K562 (cell line): ENCODE results near the gene CITED1. TPM values are rescaled to one million over a fixed set of nuclear protein-coding genes. Genes with fewer than 3 reads are reported as not detected.

Experiments
- ATAC-seq: fragments of 200-7000 bp; cut with Tn5 transposase; 3 replicates; pipeline ENCODE4 v1.9.1; 2020; ENCODE audit warnings: moderate library complexity
- BruUV-seq: library from RNA; stranded (reverse); fragments of 400-500 nt; replicated peaks from 2 replicates; lab custom pipeline; 2021; lab: Mats Ljungman, UMichigan
- CTCF ChIA-PET: fragments of 300-600 bp; formaldehyde crosslinking; extraction: SDS; loops from one replicate; lab custom pipeline; 2021; ENCODE audit warnings: low intra/inter-chr PET ratio; lab: Yijun Ruan, JAX
- POLR2A ChIA-PET: fragments of 300-600, 350-650 bp; sonication (Branson Sonifier 250); formaldehyde crosslinking; extraction: SDS; loops from one replicate; lab custom pipeline; 2021; ENCODE audit warnings: antibody characterized with exemption, inconsistent platforms; lab: Yijun Ruan, JAX
- DNase-seq, 4 experiments: peaks; one replicate each; pipeline versions ENCODE4 v3.0.0 to v3.0.0-alpha.2; 2011 to 2018; ENCODE audit warnings: low spot score in 3 of 4, mixed read lengths in 3 of 4; ENCODE audit errors: extremely low read depth in 1 of 4
- FAIRE-seq: peaks from 2 replicates; lab custom pipeline; 2011; peaks lifted over from hg19 to GRCh38; lab: Jason Lieb, UNC
- H2AFZ ChIP-seq: 2 replicates; pipeline ENCODE4 v1.6.0; 2011; ENCODE audit warnings: low read depth, low read length, control low read depth, inconsistent platforms
- H3K27ac ChIP-seq: fragments of 200-600 bp; 3 replicates; pipeline ENCODE4 v1.8.0; 2011; ENCODE audit warnings: low read depth, mild to moderate bottlenecking, control low read depth, inconsistent platforms, low read length, moderate library complexity, mixed read lengths; ENCODE audit errors: extremely low read depth
- H3K27me3 ChIP-seq, 2 experiments: fragments of 300-600 bp in 1 of 2; 2 replicates in 1 of 2; 3 replicates in 1 of 2; pipeline versions ENCODE4 v1.6.0 to v1.8.0; 2011; ENCODE audit warnings: inconsistent platforms in 2 of 2, low read length in 2 of 2, mild to moderate bottlenecking in 1 of 2, mixed read lengths in 1 of 2, moderate library complexity in 1 of 2; ENCODE audit not compliant: control insufficient read depth in 2 of 2, insufficient read depth in 2 of 2
- H3K36me3 ChIP-seq: fragments of 300-600 bp; 3 replicates; pipeline ENCODE4 v1.8.0; 2011; ENCODE audit warnings: mild to moderate bottlenecking, low read length, inconsistent platforms; ENCODE audit not compliant: control insufficient read depth, insufficient read depth
- H3K4me1 ChIP-seq, 2 experiments: fragments of 200-600 bp in 1 of 2; replicated peaks in 1 of 2; 2 replicates in 1 of 2; 3 replicates in 1 of 2; pipeline versions ENCODE4 v1.5.1 to v1.8.0; 2011; ENCODE audit warnings: inconsistent platforms in 2 of 2, low read length in 2 of 2, mild to moderate bottlenecking in 1 of 2, mixed read lengths in 1 of 2, moderate library complexity in 1 of 2; ENCODE audit not compliant: control insufficient read depth in 2 of 2, insufficient read depth in 2 of 2
- H3K4me2 ChIP-seq: 2 replicates; pipeline ENCODE4 v1.6.1; 2011; ENCODE audit warnings: low read length, control low read depth, inconsistent platforms, mixed read lengths; ENCODE audit not compliant: insufficient read depth
- H3K4me3 ChIP-seq: fragments of 200-600 bp; sonication (generic), shearing (Covaris generic); 2 replicates; pipeline ENCODE4 v1.5.1; 2016; ENCODE audit warnings: control low read depth, inconsistent platforms
- H3K79me2 ChIP-seq: fragments of 200-600 bp; 3 replicates; pipeline ENCODE4 v1.8.0; 2011; ENCODE audit warnings: low read length, inconsistent platforms; ENCODE audit not compliant: control insufficient read depth, insufficient read depth
- H3K9ac ChIP-seq, 2 experiments: 2 replicates each; pipeline versions ENCODE4 v1.6.0 to v1.6.1; 2011; ENCODE audit warnings: low read depth in 2 of 2, low read length in 2 of 2, control low read depth in 1 of 2, inconsistent platforms in 1 of 2, mild to moderate bottlenecking in 1 of 2, mixed read lengths in 1 of 2; ENCODE audit not compliant: insufficient read depth in 1 of 2
- H3K9me1 ChIP-seq: one replicate; pipeline ENCODE4 v1.6.0; 2011; ENCODE audit warnings: inconsistent platforms, mild to moderate bottlenecking, low read length, moderate library complexity; ENCODE audit not compliant: control insufficient read depth, insufficient read depth
- H3K9me3 ChIP-seq: replicated peaks from 2 replicates; pipeline ENCODE4 v1.5.1; 2011; ENCODE audit warnings: low read depth, low read length, inconsistent platforms; ENCODE audit not compliant: control insufficient read depth, insufficient read depth
- H4K20me1 ChIP-seq: replicated peaks from 2 replicates; pipeline ENCODE4 v1.6.1; 2011; ENCODE audit warnings: low read length, inconsistent platforms, mixed read lengths; ENCODE audit not compliant: control insufficient read depth, insufficient read depth
- ASH1L ChIP-seq: fragments of 450-650 bp; IDR thresholded peaks from 2 replicates; pipeline ENCODE4 v1.6.1; 2018; ENCODE audit warnings: borderline replicate concordance, mild to moderate bottlenecking, low read depth; ENCODE audit not compliant: partially characterized antibody
- CCNT2 ChIP-seq: IDR thresholded peaks from 2 replicates; pipeline ENCODE4 v1.6.1; 2011; ENCODE audit warnings: borderline replicate concordance, low read depth, mild to moderate bottlenecking, moderate library complexity, mixed read lengths, low read length; ENCODE audit not compliant: insufficient read length; ENCODE audit errors: extremely low read depth
- ESRRA ChIP-seq: fragments of 450-650 bp; IDR thresholded peaks from 2 replicates; pipeline ENCODE4 v1.6.1; 2014; ENCODE audit warnings: low read depth, mild to moderate bottlenecking, moderate library complexity, borderline replicate concordance
- KDM4B ChIP-seq, 2 experiments: fragments of 450-650 bp in 1 of 2; sonication (generic) in 1 of 2; IDR thresholded peaks; 2 replicates each; pipeline ENCODE4 v1.6.1; 2016 to 2017; ENCODE audit warnings: borderline replicate concordance in 2 of 2, antibody characterized with exemption in 1 of 2, low read depth in 1 of 2, mild to moderate bottlenecking in 1 of 2
- PHF21A ChIP-seq: fragments of 450-650 bp; IDR thresholded peaks from 2 replicates; pipeline ENCODE4 v1.6.1; 2017; ENCODE audit warnings: low read depth, borderline replicate concordance
- XRCC4 ChIP-seq: IDR thresholded peaks from one replicate; pipeline ENCODE4 v1.6.1; 2011; ENCODE audit not compliant: insufficient read depth, insufficient read length; ENCODE audit errors: extremely low read depth
- ZBED1 ChIP-seq: IDR thresholded peaks from 2 replicates; pipeline ENCODE4 v1.6.1; 2014
- ZKSCAN8 ChIP-seq: fragments of 200-800 bp; sonication (Bioruptor generic); IDR thresholded peaks from 2 replicates; pipeline ENCODE4 v1.6.1; 2016; ENCODE audit warnings: missing genetic modification characterization, missing compliant biosample characterization
- ZNF324 ChIP-seq: fragments of 250-450 bp; sonication (Bioruptor Pico); IDR thresholded peaks from 2 replicates; pipeline ENCODE4 v1.4.0; 2020; ENCODE audit warnings: mild to moderate bottlenecking
- ZNF436 ChIP-seq: fragments of 250-450, 450-650 bp; sonication (Bioruptor Pico); formaldehyde crosslinking; IDR thresholded peaks from 2 replicates; pipeline ENCODE4 v1.7.0; 2020; ENCODE audit warnings: mild to moderate bottlenecking
- WGBS: fragments of 100-300 bp; shearing (Covaris generic); methylation state at CpG from one replicate; pipeline ENCODE4 v1.1.6; 2016; ENCODE audit warnings: low coverage, mixed read lengths; ENCODE audit not compliant: insufficient coverage; ENCODE audit errors: missing lambda C conversion rate; 5-methylcytosine and 5-hydroxymethylcytosine counted together
- in situ Hi-C: fragments of 300-500 bp; cut with MboI; formaldehyde crosslinking; loops from 4 replicates; pipeline ENCODE4 v1.15.0; 2018; ENCODE audit warnings: inconsistent platforms, mixed read lengths
- intact Hi-C: fragments of 100-400 bp; cut with micrococcal nuclease; formaldehyde crosslinking; loops from 2 replicates; pipeline ENCODE4 v1.14.2; 2022
- polyA plus RNA-seq, 8 experiments: library from polyadenylated mRNA; depleted of rRNA in 4 of 8; stranded (reverse) in 5 of 8; unstranded in 3 of 8; fragments of >200 nt; fragmentation: Nextera tagmentation in 2 of 8; fragmentation: Illumina TruSeq in 1 of 8; extraction: Ambion mirVana in 2 of 8; extraction: Trizol in 1 of 8; gene quantifications; 2 replicates each; pipeline versions ENCODE4 v1.2.1 to v1.2.3, GENCODE V29; 2011 to 2014; ENCODE audit warnings: inconsistent platforms in 1 of 8, missing spikeins in 1 of 8
- total RNA-seq, 7 experiments: library from RNA; depleted of rRNA in 6 of 7; stranded (reverse); fragments of >200 nt in 6 of 7; fragmentation: Illumina TruSeq in 2 of 7; extraction: Trizol in 2 of 7; gene quantifications; 2 replicates each; pipeline versions ENCODE4 v1.2.1 to v1.2.3, GENCODE V29; 2011 to 2021; ENCODE audit warnings: low replicate concordance in 1 of 7
- TF ChIP-seq, protein P1 (sequence below): fragments of 450-650 bp; conservative IDR thresholded peaks from 2 replicates; pipeline ENCODE4 v1.6.1; 2016; ENCODE audit warnings: missing genetic modification characterization, low read depth, mild to moderate bottlenecking, control low read depth, missing compliant biosample characterization
- TF ChIP-seq, protein P2 (sequence below): fragments of 450-650 bp; IDR thresholded peaks from one replicate; pipeline ENCODE4 v1.6.1; 2018; ENCODE audit warnings: mild to moderate bottlenecking, moderate library complexity; ENCODE audit not compliant: partially characterized antibody
- TF ChIP-seq, protein P3 (sequence below): fragments of 250-450 bp; sonication (Bioruptor Pico); IDR thresholded peaks from 2 replicates; pipeline ENCODE4 v1.4.0; 2020; ENCODE audit warnings: mild to moderate bottlenecking, moderate library complexity

The CITED1 gene
- total and polyA plus RNA-seq, 9 of the 15 experiments (the other 6 are each of a cell fraction or from before 2014, with no cell fraction given): 0.56 to 5.8 (median 4.2) TPM

DNA sequence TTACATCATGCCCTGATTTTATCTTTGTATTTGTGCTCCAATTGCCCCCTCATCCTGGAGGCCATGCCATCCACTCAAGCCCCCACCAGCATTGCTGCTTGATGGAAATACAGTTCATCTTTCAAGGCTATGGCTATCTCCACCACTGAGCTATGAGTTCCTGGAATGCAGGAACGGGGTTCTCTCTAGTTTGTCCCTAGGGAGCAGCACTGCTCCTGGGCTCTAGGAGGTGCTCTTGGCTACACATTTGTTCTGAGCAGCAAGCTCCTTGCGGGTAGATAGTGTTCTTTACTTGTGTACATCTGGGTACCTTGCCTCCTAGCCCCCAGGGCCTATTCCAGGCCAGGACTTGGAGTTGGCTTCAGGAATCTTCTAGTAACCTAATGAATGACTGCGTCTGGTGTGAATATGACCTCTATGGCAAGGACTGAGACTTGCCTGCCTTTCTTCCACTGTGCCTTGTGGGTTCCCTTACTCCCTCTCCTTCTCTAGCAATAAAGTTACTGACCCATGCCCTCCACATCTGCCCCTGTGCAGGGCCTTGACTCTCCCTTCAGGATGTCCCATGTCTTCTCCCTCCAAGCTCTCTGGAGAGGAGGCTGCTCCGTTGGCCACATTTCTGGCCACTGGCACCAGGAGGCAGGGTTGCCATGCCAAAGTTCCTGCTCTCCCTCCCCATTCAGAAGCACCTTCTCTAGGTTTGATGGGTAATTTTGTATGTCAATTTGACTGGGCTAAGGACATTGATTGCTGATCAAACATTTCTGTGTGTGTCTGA is 7.6 kb downstream of the CITED1 start (continued):
- TF ChIP-seq, protein P1, sequence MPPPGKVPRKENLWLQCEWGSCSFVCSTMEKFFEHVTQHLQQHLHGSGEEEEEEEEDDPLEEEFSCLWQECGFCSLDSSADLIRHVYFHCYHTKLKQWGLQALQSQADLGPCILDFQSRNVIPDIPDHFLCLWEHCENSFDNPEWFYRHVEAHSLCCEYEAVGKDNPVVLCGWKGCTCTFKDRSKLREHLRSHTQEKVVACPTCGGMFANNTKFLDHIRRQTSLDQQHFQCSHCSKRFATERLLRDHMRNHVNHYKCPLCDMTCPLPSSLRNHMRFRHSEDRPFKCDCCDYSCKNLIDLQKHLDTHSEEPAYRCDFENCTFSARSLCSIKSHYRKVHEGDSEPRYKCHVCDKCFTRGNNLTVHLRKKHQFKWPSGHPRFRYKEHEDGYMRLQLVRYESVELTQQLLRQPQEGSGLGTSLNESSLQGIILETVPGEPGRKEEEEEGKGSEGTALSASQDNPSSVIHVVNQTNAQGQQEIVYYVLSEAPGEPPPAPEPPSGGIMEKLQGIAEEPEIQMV (tag): no peak
- no peak for TF ChIP-seq KDM4B (IDR thresholded peaks at IDR 0.05; ENCODE audit: borderline replicate concordance in 2 of 2, low read depth in 1 of 2)
- TF ChIP-seq, all 486 proteins: peak for 5

DNA sequence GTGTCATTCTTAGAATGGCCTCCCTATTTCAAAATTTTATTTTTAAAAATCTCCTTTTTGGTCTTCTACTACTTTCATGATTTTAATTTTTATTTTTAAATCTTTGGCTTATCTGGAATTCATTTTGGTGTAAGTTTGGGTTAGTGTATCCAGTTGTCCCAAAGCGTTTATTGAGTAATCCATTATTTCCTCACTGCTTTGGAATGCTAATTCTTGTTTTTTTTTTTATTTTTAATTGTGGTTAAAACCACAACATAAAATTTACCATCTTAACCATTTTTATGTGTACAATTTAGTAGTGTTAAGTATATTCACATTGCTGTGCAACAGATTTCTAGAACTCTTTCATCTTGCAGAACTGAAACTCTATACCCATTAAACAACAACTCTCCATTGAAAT is 8.7 kb downstream of the CITED1 start:
- Histone ChIP-seq H3K36me3 (no peaks in the 10 kb centered on the region), H3K9ac (no peak overlapping the region), H3K9me3 (no peaks in the 10 kb centered on the region), H4K20me1 (no peaks in the 10 kb centered on the region), H3K27ac (no peak overlapping the region), H3K27me3 (no peaks in the 10 kb centered on the region; a peak in 1 of 5 replicates), H3K4me2 (no peak overlapping the region), H3K9me1 (no peaks in the 10 kb centered on the region), H3K79me2 (no peaks in the 10 kb centered on the region), H3K4me3 (no peak overlapping the region), H2AFZ (no peak overlapping the region), H3K4me1 (no peaks in the 10 kb centered on the region; a peak in 1 of 5 replicates)
- no TSS peak for BruUV-seq
- in situ Hi-C loops (no loop called here), intact Hi-C loops (loop anchor here (5.0 kb wide), 1 partner anchor 245 kb away; no protein-coding TSS in a partner anchor)
- DNase-seq: no peak
- 8% methylated on average over 1 of the region's 1 CpG for WGBS
- no peak for FAIRE-seq
- POLR2A ChIA-PET: no interaction called here
- no peak for ATAC-seq
- CTCF ChIA-PET: no interaction called here
- TF ChIP-seq PHF21A (no peak), ESRRA (no peak), CCNT2 (no peak), ZNF324 (CRISPR knock-in tag) (no peak), ZNF436 (CRISPR knock-in tag) (no peak), XRCC4 (no peak), ZKSCAN8 (CRISPR knock-in tag) (no peak), ASH1L (no peak), ZBED1 (no peak)
- TF ChIP-seq, protein P2, sequence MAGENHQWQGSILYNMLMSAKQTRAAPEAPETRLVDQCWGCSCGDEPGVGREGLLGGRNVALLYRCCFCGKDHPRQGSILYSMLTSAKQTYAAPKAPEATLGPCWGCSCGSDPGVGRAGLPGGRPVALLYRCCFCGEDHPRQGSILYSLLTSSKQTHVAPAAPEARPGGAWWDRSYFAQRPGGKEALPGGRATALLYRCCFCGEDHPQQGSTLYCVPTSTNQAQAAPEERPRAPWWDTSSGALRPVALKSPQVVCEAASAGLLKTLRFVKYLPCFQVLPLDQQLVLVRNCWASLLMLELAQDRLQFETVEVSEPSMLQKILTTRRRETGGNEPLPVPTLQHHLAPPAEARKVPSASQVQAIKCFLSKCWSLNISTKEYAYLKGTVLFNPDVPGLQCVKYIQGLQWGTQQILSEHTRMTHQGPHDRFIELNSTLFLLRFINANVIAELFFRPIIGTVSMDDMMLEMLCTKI: no peak
- TF ChIP-seq, protein P3, sequence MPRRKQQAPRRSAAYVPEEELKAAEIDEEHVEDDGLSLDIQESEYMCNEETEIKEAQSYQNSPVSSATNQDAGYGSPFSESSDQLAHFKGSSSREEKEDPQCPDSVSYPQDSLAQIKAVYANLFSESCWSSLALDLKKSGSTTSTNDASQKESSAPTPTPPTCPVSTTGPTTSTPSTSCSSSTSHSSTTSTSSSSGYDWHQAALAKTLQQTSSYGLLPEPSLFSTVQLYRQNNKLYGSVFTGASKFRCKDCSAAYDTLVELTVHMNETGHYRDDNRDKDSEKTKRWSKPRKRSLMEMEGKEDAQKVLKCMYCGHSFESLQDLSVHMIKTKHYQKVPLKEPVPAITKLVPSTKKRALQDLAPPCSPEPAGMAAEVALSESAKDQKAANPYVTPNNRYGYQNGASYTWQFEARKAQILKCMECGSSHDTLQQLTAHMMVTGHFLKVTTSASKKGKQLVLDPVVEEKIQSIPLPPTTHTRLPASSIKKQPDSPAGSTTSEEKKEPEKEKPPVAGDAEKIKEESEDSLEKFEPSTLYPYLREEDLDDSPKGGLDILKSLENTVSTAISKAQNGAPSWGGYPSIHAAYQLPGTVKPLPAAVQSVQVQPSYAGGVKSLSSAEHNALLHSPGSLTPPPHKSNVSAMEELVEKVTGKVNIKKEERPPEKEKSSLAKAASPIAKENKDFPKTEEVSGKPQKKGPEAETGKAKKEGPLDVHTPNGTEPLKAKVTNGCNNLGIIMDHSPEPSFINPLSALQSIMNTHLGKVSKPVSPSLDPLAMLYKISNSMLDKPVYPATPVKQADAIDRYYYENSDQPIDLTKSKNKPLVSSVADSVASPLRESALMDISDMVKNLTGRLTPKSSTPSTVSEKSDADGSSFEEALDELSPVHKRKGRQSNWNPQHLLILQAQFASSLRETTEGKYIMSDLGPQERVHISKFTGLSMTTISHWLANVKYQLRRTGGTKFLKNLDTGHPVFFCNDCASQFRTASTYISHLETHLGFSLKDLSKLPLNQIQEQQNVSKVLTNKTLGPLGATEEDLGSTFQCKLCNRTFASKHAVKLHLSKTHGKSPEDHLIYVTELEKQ (CRISPR knock-in tag): no peak
